Measurements from ENCODE around the gene IQCH. TPM values are rescaled to one million over a fixed set of nuclear protein-coding genes. Genes with fewer than 3 reads are reported as not detected.

Gene IQCH
- total RNA-seq (2014; rRNA removed; shearing (Covaris generic)) = 1.8 and 4.1 TPM in 2 replicates
- 1.8 and 2.1 TPM in 2 replicates for polyA plus RNA-seq (2016; fragmentation: Nextera tagmentation; extraction: Ambion mirVana)

DNA sequence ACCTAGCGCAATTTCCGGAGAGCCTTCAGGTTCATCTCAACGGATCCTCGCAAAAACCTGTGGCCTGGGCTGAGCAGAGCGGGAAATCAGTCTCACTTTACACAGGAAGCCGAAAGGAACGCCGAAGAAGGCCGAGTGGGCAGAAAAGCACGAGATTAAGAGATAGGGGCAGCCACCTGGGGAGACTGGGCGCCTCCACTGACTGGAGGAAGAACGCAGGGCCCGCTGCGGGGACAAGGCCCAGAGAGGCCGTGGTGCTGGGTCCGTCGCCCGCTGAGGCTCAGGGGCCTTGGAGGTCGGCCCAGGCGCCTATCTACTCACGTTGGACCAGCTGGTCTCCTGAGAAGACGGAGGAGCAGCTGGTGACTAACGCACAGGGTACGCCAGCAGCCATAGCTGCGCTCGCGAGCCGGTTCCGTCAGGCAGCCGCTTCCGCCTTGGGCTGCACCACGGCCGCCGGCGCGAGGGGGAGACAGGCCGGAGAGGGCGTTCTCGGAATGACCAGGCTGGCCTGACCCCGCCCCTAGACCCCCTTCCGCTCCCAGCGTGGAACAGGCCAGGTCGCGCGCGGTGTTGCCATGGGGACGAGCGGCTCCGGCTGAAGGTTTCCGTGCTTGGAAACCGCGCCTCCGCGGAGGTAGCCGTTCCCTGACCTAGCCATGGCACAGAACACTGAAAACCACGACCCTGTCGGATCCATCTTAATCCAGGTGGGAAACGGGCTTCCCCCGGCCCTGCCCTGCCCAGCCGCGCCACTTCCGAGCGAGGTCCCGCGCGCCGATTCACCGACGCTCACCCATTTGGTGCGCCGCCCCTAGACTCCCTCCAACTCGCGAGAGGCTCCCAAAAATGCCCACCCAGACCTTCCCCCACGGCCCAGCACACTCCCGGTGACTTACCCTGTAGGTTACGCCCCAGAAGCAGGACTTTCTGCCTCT lies at the start of gene IQCH, which contains the start of gene AAGAB:
Gene IQCH (plus strand): TSS at position 549 of the 938 bp plus-strand sequence. CDS start 111 bp downstream, at position 660.
Gene AAGAB (minus strand): TSS at position 424 of the 938 bp plus-strand sequence. CDS start 30 bp downstream, at position 394.
- Histone ChIP-seq H3K9me3 (ENCODE audit: low read depth) (no peaks in the 10 kb centered on the region), H3K9me2 (ENCODE audit: insufficient read depth) (no peaks in the 10 kb centered on the region), H2AFZ (peak within 1 kb of the TSS; percentile 89), H3K36me3 (ENCODE audit: low read depth) (no peaks in the 10 kb centered on the region; the same call in 1 of the 2 replicates), H3K4me3 (peak within 1 kb of the TSS; percentile 99), H3K4me1 (ENCODE audit: insufficient read depth) (peaks cover 13% of the 10 kb centered on the region), H3K9ac (peak within 1 kb of the TSS; percentile 100), H3F3A (ENCODE audit: insufficient read depth) (peaks cover 11% of the 10 kb centered on the region), H3K79me2 (ENCODE audit: insufficient read depth) (peaks cover 47% of the 10 kb centered on the region), H3K27ac (peak within 1 kb of the TSS; percentile 98), H3K27me3 (replicated peaks; ENCODE audit: insufficient read depth) (no peaks in the 10 kb centered on the region), H3K4me2 (ENCODE audit: unreplicated experiment) (peak within 1 kb of the TSS; percentile 100), H4K20me1 (ENCODE audit: insufficient read depth) (no peaks in the 10 kb centered on the region)
- TF ChIP-seq EZH2 (IDR thresholded peaks at IDR 0.05; ENCODE audit: insufficient read depth, poor library complexity, severe bottlenecking) (no peak), EZH2phosphoT487 (IDR thresholded peaks at IDR 0.05; ENCODE audit: insufficient read depth, low read depth) (no peak)
- 1 to 2% methylated on average over 60 to 75 of the region's 76 CpGs for WGBS, 2 experiments (ENCODE audit: low coverage in 1 of 2, low lambda C conversion rate in 2 of 2, missing lambda C conversion rate in 2 of 2)
- DNase-seq = peak; percentile 99
- in situ Hi-C loops (cut with MboI) = no loop called here

DNA sequence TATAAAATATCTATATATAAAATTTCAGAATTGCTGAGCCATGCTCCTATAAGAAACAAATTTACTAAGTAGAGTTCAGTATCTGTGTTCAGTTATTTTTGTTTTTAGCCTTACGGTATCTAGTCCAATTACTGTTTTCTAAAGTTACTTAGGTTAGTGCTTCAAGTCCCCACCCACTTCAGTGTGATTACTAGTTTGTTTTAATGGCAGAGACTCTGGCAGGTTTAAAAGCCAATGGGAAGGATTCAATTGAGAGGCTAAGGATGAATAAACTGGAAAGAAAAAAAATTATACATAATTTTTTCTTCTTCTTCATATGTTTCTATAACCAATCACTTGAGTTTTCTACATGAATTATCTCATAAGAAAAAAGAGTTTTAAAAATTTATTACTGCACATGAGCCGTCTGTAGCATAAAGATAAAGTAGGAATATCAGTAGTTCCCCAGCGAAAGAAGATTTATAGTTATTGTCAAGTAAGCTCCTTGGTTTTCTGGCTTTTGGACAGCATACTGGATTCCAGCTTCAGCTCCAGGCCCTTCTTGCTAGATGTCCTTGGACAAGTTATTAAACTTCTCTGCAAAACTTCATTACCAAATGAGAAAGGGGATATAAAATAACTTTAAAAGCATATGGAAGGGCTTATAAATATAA lies 46.9 kb upstream of the IQCH start:
- H3K9me2 ChIP-seq (ENCODE audit: insufficient read depth) = no peaks in the 10 kb centered on the region
- in situ Hi-C loops (cut with MboI) = no loop called here
- 0 out of 2 replicates have a peak, but pooled peaks cover 5% of the 10 kb centered on the region for H3K79me2 ChIP-seq (ENCODE audit: insufficient read depth)
- 0 out of 2 replicates have a peak, but pooled peaks cover 2% of the 10 kb centered on the region for H3K4me1 ChIP-seq (ENCODE audit: insufficient read depth)
- H3F3A ChIP-seq (ENCODE audit: insufficient read depth) = no peaks in the 10 kb centered on the region
- no peak overlapping the region for H3K4me3 ChIP-seq
- no peak for TF ChIP-seq EZH2 (IDR thresholded peaks at IDR 0.05; ENCODE audit: insufficient read depth, poor library complexity, severe bottlenecking)
- no peak for TF ChIP-seq EZH2phosphoT487 (IDR thresholded peaks at IDR 0.05; ENCODE audit: insufficient read depth, low read depth)
- H2AFZ ChIP-seq = no peak overlapping the region
- H3K9ac ChIP-seq = no peak overlapping the region
- no peaks in the 10 kb centered on the region for H3K9me3 ChIP-seq (ENCODE audit: low read depth)
- peaks cover 21% of the 10 kb centered on the region; the same call in 1 of the 2 replicates for H3K36me3 ChIP-seq (ENCODE audit: low read depth)
- H3K27me3 ChIP-seq (replicated peaks; ENCODE audit: insufficient read depth) = no peaks in the 10 kb centered on the region
- 89 to 92% methylated on average over 3 of the region's 3 CpGs for WGBS, 2 experiments (ENCODE audit: low coverage in 1 of 2, low lambda C conversion rate in 2 of 2, missing lambda C conversion rate in 2 of 2)
- no peaks in the 10 kb centered on the region for H4K20me1 ChIP-seq (ENCODE audit: insufficient read depth)
- H3K27ac ChIP-seq = no peak overlapping the region
- no peak for DNase-seq
- no peak overlapping the region for H3K4me2 ChIP-seq (ENCODE audit: unreplicated experiment)

DNA sequence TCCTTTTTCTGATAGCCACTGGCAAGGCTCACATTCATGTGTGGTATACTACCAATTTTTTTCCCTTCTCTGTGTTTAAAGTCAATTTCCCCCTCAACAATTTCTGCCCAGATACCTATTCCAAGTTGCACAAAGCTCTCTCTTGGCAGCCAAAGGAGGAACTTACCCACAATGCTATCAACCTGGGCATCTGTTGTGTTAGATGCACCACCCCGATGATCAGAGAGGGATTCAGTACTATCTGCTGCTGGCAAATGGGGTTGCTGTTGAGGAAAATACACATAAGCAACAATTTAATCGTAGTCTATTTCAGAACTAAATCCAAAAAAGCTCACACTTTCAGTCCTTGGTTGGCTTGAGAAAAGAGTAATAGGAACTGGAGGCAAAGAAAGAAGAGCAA lies 46.2 kb upstream of the IQCH start:
- TF ChIP-seq EZH2phosphoT487 (IDR thresholded peaks at IDR 0.05; ENCODE audit: insufficient read depth, low read depth) (no peak), EZH2 (IDR thresholded peaks at IDR 0.05; ENCODE audit: insufficient read depth, poor library complexity, severe bottlenecking) (no peak)
- 100% methylated on average over 2 of the region's 2 CpGs for WGBS, 2 experiments (ENCODE audit: low coverage in 1 of 2, low lambda C conversion rate in 2 of 2, missing lambda C conversion rate in 2 of 2)

More for the DNA sequence above, 46.2 kb upstream of the IQCH start:
- in situ Hi-C loops (cut with MboI) = no loop called here
- no peak overlapping the region for H2AFZ ChIP-seq
- H3K36me3 ChIP-seq (ENCODE audit: low read depth) = peaks cover 14% of the 10 kb centered on the region; the same call in 1 of the 2 replicates
- no peaks in the 10 kb centered on the region for H3K9me2 ChIP-seq (ENCODE audit: insufficient read depth)
- H3K79me2 ChIP-seq (ENCODE audit: insufficient read depth) = 0 out of 2 replicates have a peak, but pooled peaks cover 5% of the 10 kb centered on the region
- no peaks in the 10 kb centered on the region for H3F3A ChIP-seq (ENCODE audit: insufficient read depth)
- H4K20me1 ChIP-seq (ENCODE audit: insufficient read depth) = no peaks in the 10 kb centered on the region
- DNase-seq = no peak
- H3K27me3 ChIP-seq (replicated peaks; ENCODE audit: insufficient read depth) = no peaks in the 10 kb centered on the region
- H3K9ac ChIP-seq = no peak overlapping the region
- no peaks in the 10 kb centered on the region for H3K9me3 ChIP-seq (ENCODE audit: low read depth)
- no peak overlapping the region for H3K4me3 ChIP-seq
- H3K4me2 ChIP-seq (ENCODE audit: unreplicated experiment) = no peak overlapping the region
- H3K27ac ChIP-seq = no peak overlapping the region
- 0 out of 2 replicates have a peak, but pooled peaks cover 4% of the 10 kb centered on the region for H3K4me1 ChIP-seq (ENCODE audit: insufficient read depth)
